GM12865 (cell line): ENCODE measurements around the gene PTPA.
"Not testable (repeated sequence)": the region's sequence is repeated elsewhere in the genome, so short reads cannot be mapped to it uniquely, and the experiment has no call there.

Source experiments
- DNase-seq: peaks from one replicate; pipeline ENCODE4 v3.0.0; 2010; ENCODE audit warnings: low read depth
- H3K4me3 ChIP-seq: 2 replicates; pipeline ENCODE4 v1.5.1; 2011; ENCODE audit warnings: mild to moderate bottlenecking, low read depth, low read length, control low read depth
- TF ChIP-seq, protein P1 (sequence below): IDR thresholded peaks from 2 replicates; pipeline ENCODE4 v1.5.1; 2011; ENCODE audit warnings: low read length, control low read depth, low read depth, inconsistent platforms; ENCODE audit not compliant: insufficient read depth; ENCODE audit errors: missing control alignments

Gene PTPA

DNA sequence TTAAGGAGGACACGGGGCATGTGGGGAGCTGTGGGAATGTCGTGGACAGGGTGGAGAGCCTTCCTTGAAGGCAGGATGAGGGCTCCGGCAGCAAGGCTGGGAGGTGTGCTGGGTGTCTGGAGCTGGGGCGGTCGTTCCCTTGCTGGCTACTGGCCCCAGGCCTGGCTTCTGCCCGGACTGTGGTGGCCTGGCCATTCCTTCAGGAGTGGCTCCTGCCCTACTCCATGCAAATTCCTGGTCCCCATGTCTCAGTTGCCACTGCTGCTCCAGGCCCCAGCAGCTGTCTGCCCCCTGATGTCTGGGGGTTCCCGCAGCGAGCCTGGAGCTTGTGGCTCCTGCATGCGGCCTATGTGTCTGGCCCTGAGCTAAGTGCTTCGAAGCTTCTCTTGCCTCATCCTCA is 44.9 kb downstream of the PTPA start:
- TF ChIP-seq, protein P1, sequence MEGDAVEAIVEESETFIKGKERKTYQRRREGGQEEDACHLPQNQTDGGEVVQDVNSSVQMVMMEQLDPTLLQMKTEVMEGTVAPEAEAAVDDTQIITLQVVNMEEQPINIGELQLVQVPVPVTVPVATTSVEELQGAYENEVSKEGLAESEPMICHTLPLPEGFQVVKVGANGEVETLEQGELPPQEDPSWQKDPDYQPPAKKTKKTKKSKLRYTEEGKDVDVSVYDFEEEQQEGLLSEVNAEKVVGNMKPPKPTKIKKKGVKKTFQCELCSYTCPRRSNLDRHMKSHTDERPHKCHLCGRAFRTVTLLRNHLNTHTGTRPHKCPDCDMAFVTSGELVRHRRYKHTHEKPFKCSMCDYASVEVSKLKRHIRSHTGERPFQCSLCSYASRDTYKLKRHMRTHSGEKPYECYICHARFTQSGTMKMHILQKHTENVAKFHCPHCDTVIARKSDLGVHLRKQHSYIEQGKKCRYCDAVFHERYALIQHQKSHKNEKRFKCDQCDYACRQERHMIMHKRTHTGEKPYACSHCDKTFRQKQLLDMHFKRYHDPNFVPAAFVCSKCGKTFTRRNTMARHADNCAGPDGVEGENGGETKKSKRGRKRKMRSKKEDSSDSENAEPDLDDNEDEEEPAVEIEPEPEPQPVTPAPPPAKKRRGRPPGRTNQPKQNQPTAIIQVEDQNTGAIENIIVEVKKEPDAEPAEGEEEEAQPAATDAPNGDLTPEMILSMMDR: no peak
- no peak for DNase-seq
- no peak overlapping the region for H3K4me3 ChIP-seq

DNA sequence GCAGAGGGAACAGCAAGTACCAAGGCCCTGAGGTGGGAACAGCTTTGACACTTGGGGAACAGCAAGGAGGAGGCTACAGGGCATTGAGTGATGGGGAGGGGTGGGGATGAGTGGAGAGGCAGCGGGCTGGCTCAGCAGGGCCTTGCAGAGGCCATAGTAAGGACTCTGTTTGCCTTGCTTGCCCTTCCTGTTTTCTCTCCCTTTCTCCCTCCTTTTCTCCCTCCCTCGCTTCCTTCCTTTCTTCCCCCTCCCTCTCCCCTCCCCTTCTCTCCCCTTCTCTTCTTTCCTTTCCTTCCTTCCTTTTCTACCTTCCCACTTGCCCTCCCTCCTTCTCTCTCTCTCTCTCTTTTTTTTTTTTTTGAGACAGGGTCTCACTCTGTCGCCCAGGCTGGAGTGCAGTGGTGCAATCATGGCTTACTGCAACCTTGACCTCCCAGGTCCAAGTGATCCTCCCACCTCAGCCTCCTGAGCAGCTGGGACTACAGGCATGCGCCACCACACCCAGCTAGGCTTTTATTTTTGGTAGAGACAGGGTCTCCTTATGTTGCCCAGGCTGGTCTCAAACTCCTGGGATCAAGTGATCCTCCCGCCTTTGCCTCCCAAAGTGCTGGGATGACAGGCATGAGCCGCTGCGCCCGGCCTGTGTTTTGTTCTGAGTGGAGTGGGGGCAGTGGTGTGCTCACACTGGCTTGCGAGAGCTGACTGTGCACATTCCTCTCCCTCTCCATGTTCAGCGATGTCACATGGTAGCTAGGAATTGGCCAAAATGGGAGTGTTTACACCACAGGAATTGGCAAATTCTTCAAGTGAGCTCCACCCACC is 49.7 kb downstream of the PTPA start:
- TF ChIP-seq, protein P1: no peak
- DNase-seq: no peak
- no peak overlapping the region for H3K4me3 ChIP-seq

DNA sequence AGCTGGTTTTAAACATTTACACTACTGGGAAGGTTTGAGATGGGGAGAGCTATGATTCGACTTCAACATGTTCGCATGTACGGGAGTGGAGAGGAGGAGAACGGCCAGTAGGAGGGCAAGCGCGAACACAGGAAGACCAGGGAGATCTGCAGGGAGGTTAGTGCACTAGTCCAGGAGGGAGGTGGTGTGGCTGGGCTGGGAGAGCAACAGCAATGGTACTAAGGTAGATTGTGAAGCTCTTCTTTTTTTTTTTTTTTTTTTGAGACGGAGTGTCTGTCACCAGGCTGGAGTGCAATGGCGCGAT is 50.3 kb downstream of the PTPA start:
- DNase-seq: no peak
- TF ChIP-seq, protein P1: no peak
- H3K4me3 ChIP-seq: no peak overlapping the region

DNA sequence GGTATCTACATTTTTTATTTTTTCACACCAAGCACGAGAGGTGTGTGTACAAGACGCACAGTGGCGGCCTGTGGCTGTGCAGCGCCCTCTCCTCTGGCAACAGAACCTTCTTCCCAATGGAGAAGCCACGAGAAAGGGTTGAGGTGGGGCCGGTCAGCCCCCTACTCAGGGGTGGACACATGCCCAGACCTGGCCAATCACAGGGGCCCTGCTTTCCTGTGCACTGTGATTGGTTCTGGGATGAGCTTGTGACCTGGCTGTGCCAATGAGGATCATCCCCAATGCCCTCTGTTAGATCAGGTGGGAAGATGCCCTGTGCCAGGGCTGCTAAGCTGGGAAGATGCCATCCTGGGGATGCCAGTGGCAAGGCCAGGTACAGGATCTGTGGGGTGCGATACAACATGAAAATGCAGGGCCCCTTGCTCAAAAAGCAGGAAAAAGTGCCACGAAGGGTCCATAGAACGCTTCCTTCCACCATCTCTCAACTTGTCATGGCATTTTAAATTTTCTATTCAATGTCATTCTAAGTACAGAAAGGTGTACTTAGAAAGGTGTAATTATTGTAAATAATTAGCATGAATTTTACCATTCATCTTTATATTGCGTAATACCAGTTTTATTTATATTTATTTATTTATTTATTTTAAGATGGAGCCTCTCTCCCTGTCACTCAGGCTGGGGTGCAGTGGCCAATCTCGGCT is 51.4 kb downstream of the PTPA start:
- H3K4me3 ChIP-seq: no peak overlapping the region
- TF ChIP-seq, protein P1: no peak
- DNase-seq: no peak

DNA sequence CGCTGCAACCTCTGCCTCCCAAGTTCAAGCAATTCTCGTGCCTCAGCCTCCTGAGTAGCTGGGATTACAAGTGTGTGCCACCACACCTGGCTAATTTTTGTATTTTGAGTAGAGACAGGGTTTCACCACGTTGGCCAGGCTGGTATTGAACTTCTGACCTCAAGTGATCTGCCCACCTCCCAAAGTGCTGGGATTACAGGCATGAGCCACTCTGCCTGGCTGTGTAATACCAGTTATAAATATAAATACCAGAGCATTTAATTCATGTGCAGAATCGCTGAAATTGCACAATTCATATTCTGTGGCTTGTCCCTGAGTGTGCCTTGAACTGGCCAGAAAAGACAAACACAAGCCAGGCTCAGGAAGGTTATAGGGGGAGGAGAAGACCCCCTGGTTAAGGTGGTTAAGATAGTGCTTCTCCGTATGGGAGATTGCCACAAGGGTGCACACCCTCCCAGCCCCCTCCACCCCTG is 52.0 kb downstream of the PTPA start:
- not testable (repeated sequence) for DNase-seq, H3K4me3 ChIP-seq

DNA sequence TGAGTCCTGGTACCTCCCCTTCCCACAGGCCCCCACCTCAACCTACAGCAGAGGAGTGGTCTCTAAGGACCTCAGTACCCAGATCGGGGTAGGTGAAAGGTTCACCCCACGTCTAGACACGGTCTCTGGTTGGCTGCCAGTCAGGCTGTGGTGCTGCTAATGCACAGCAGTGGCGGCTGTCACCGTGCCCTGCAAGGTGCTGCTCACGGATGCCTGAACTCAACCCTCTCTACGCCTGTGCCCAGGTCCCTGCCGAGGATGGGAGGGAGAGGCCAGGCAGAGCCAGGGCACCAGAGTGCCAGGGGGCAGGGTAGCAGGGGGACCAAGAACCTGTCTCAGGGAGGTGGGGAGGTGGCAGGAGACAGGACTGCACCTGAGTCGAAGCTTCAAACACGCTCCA is 52.5 kb downstream of the PTPA start:
- H3K4me3 ChIP-seq: no peak overlapping the region
- TF ChIP-seq, protein P1: no peak
- no peak for DNase-seq

DNA sequence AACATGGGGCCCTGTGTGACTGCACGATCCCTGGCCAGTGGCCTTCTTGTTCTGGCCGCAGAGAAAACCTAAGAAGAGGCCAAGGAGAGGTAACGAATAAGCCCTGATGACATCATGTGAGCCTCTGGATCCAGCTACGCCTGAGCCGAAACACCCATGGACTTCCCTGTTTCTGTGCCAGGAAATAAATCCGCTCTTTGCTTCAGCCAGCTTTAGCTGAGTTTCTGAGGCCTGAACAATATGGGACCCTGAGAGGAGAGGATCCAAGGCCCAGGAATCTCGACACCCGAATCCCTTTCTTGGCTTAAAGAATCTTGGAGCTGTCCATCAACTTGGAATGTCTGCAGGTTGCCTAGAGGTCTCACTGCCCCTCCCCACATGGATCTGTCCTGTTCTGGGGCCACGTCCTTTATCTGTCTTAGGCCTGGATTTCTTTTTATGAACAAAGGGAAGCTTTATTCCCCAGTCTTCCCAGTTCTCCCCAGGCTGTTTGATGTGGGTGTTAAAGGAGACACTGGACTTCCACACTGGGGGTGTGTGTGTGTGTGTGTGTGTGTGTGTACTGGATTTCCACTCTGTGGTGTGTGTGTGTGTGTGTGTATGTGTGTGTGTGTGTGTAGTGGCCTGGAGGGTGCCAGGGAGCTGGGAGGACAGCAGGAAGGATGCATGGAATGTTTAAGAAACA is 53.2 kb downstream of the PTPA start:
- TF ChIP-seq, protein P1: no peak
- DNase-seq: no peak
- no peak overlapping the region for H3K4me3 ChIP-seq
